GM19035 (cell line): Measurements from ENCODE around the gene MYO9A.

Experiments used
- ATAC-seq: cut with Tn5 transposase; IDR thresholded peaks from one replicate; pipeline ENCODE4 v1.9.1; 2021; ENCODE audit not compliant: unreplicated experiment

The MYO9A gene

DNA sequence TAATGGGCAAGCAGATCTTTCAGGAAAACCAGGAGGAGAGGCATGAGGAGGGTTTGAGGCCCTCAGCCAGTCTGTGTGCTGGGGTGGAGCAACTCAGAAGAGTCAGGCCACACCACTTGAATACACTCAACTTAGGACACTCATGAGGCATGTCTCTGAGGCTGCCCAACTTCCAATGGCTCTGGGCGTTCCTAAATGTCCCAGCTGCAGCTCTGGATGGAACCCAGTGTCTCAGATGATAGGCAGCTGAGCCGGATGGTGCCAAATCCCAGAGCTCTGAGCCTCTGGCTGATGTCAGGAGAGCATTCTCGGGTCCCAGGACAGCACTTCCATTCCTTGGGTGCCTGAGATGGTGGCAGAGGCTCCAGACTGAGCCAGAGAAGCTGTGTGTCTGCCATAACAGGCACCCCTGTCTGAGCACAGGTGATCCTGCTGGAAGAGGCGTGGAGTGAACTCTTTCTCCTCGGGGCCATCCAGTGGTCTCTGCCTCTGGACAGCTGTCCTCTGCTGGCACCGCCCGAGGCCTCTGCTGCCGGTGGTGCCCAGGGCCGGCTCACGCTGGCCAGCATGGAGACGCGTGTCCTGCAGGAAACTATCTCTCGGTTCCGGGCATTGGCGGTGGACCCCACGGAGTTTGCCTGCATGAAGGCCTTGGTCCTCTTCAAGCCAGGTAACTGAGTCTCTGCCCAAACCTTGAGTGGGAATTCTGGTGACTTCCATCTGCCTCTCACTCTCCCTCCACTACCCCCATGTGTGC lies 304.8 kb downstream of the MYO9A start:
- no peak for ATAC-seq

DNA sequence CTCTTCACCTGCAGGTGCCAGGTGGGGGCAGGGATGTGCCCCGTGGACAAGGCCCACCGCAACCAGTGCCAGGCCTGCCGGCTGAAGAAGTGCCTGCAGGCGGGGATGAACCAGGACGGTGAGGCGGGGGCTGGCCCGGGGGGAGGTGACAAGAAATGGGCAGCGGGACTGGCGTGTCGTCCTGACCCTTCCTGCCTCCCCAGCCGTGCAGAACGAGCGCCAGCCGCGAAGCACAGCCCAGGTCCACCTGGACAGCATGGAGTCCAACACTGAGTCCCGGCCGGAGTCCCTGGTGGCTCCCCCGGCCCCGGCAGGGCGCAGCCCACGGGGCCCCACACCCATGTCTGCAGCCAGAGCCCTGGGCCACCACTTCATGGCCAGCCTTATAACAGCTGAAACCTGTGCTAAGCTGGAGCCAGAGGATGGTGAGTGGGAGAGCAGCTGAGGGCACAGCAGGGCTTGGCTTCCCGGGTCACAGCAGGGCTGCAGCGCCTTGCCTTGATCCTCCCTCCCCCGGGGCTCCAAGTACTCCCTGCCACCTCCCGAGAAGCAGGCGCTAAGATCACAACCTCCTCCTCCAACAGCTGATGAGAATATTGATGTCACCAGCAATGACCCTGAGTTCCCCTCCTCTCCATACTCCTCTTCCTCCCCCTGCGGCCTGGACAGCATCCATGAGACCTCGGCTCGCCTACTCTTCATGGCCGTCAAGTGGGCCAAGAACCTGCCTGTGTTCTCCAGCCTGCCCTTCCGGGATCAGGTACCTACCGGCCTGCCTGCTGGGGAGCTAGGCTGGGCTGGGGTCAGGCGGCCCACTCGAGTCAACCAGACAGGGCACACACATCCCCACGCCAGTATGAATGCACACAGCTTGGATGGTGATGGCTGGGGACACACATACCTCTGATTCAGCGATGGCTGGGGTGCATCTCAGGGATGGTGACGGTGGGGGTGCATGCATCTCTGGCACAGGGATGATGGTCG lies 305.9 kb downstream of the MYO9A start:
- ATAC-seq: no peak

GRCh38 chr15:71811036-71811736 lies 306.8 kb downstream of the MYO9A start:
- ATAC-seq: no peak

GRCh38 chr15:71810256-71811035 lies 307.5 kb downstream of the MYO9A start, which contains the start of gene NR2E3:
Gene NR2E3 (plus strand): TSS chr15:71810554. CDS start chr15:71810744, 190 bp downstream.
- no peak for ATAC-seq

GRCh38 chr15:71809346-71809745 lies 308.6 kb downstream of the MYO9A start:
- no peak for ATAC-seq

DNA sequence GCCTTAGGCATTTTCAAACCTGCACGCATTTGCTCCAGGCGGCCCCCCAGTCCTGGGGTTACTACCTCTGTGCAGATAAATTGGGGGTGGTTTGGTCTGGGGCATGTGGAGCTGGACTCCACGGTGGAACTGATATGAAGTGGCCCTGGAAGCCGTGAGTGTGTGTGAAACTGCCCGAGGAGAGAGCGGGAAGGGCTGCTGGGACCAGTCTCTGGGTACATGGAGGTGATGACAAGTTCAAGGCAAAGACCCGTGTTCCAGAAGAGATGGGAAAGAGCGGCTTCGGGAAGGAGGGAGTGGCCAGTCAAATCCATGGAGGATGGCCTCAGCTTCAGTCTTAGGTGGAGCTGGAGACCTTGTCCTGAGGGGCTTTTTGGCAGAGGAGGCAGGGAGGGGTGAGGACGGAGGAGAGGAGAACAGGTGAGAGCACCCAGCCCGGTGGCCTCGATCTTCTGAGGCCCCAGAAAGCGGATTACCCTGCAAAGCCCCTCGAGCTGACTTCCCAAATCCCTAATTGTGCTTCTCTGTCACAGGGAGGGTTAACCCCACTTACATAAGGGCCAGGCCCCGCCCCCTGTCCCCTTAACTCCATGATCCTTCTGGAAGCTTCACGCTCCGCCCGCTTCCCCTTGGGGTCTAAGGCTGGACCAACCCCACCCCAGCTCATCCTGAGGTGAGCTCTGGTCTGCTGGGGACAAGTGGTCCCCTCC lies 309.5 kb downstream of the MYO9A start:
- ATAC-seq: no peak

DNA sequence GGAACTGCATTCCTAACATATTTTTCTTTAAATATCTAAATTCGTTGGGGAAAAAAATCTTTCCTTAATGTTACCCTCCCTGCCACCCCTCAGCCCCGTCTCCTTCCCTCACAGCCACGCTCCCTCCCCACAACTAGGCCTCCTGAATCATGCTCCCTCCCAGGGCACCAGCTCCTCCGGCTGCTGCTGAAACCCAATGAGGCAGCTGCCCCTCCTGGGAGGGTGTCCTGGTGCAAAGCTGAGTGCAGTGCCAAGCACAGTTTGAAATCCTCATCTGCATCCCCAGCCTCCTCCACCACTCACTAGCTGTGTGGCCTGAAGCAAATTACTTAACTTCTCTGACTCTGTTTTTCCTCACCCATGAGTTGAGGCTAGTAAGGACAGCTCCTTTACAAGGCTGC lies 310.3 kb downstream of the MYO9A start:
- no peak for ATAC-seq

GRCh38 chr15:71807125-71807629 lies 310.8 kb downstream of the MYO9A start:
- no peak for ATAC-seq

DNA sequence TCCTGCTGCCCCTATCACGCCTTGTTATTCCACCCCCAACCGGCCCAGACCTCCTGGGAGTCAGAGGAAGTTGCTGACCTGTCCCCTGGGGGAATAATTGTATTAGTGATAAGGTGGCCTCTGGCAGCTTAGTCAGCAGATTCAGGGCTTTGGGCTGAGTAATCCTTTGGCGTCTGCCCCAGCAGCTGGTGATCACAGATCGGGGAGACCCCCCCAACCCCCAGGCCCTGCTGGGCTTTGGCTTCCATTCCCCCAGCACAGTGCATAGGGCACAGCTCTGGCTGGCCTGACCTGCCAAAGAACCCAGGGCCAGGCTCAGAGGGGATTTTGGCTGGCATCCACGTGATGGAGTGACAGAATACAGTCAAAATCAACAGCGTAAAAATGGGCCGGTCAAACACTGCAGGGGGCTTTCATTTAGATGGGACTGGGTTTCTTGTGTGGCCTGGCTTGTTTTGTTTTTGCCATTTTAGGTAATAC lies 311.5 kb downstream of the MYO9A start:
- no peak for ATAC-seq

GRCh38 chr15:71804695-71805470 lies 313.1 kb downstream of the MYO9A start:
- no peak for ATAC-seq

GRCh38 chr15:71804226-71804625 lies 313.7 kb downstream of the MYO9A start:
- ATAC-seq: no peak

DNA sequence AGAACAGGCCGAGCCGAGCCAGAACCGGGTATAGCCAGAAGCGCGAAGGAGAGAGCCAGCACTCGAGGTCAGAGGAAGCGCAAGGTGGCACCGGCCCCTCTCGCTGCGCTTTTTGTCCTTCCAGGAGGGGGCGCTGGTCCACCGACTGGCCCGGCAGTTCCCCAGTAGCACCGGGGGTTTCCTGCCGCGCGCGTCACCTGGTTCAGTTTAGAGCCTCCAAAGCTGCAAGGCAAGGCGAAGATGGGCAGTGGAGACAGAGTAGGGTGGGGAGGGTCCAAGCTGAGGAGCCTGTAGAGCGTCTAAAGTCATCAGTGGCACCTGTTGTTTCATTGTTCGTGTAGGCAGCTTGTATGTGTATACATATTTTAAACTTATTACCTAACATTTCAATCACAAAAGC lies 315.2 kb downstream of the MYO9A start:
- ATAC-seq: no peak

GRCh38 chr15:71801935-71802655 lies 315.9 kb downstream of the MYO9A start:
- ATAC-seq: no peak

GRCh38 chr15:71800835-71801745 lies 316.9 kb downstream of the MYO9A start:
- no peak for ATAC-seq

DNA sequence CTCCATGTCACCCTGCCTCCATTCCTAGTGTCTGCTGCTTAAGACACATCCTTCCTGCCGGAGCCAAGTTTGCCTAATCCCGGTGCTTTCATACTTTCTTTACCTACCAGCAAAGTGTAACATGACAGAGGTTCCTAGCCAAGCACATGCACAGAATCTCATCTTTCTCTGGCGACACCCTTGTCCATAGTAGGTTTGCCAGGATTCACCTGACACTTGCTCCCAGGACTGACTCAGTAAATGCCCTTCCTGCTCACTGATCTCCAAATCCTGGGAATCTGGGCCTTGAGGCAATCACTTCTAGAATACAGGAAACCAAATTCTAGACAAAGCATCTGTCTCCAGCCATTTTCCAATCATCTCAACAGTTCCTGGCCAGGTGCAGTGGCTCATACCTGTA lies 317.8 kb downstream of the MYO9A start:
- no peak for ATAC-seq

DNA sequence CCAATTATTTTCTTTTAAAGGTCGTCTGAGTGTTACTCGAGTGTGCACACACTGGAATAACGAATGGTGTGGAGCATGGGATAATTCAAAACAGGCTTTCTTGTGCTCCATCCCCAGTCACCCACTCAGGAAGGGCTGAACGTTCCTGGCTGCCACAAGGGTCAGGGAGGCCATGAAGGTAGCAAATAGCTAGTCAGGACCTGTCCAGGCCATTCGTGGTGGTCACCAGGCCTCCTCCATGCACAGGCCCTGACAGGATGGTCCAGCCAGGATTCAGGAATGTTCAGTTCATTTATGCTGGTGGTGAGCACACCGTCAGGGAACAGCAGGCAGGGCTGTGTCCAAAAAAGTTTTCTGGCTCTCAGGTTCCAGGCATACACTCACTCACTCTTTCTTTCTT lies 319.3 kb downstream of the MYO9A start:
- ATAC-seq: no peak

- no peak for ATAC-seq
Observed at GRCh38 chr15:71792521-71792920, 325.4 kb downstream of the MYO9A start.
